Measurements from ENCODE around the gene RNF183. TPM values are rescaled to one million over a fixed set of nuclear protein-coding genes. Genes with fewer than 3 reads are reported as not detected.

The RNF183 gene
- total and polyA plus RNA-seq, 9 of the 15 experiments (the other 6 are each of a cell fraction or from before 2014, with no cell fraction given) = 0.04 to 2.0 (median 0.16) TPM; not detected in 5

GRCh38 chr9:113340011-113340699 lies 37.0 kb upstream of the RNF183 start, which contains the start of gene WDR31 (continued):
- TF ChIP-seq ZNF444 (CRISPR knock-in tag; IDR thresholded peaks at IDR 0.05) = no peak
- TF ChIP-seq TCFL5 (CRISPR knock-in tag; conservative IDR thresholded peaks at IDR 0.05) = no peak
- TF ChIP-seq PBX2 (CRISPR knock-in tag; IDR thresholded peaks at IDR 0.05; ENCODE audit: low read depth) = no peak
- no peak for TF ChIP-seq PBX2 (tag; conservative IDR thresholded peaks at IDR 0.05; ENCODE audit: low read depth)
- TF ChIP-seq SMARCA5 (IDR thresholded peaks at IDR 0.05) = no peak
- TF ChIP-seq TRIM25 (IDR thresholded peaks at IDR 0.05; ENCODE audit: borderline replicate concordance) = no peak
- peak; percentile 97 for TF ChIP-seq XRCC5 (IDR thresholded peaks at IDR 0.05; ENCODE audit: low read depth, low read length)
- TF ChIP-seq POU5F1 (IDR thresholded peaks at IDR 0.05; ENCODE audit: borderline replicate concordance, low read depth, low read length, partially characterized antibody) = no peak
- TF ChIP-seq ZBTB43 (CRISPR knock-in tag; IDR thresholded peaks at IDR 0.05) = no peak
- 0 out of 2 replicates have a peak, but pooled peaks have one; percentile 49 for TF ChIP-seq ZHX1 (conservative IDR thresholded peaks at IDR 0.05; ENCODE audit: low read length)
- TF ChIP-seq TAF7 (tag; IDR thresholded peaks at IDR 0.05) = peak; percentile 68
- no peak for TF ChIP-seq E2F1 (CRISPR knock-in tag; IDR thresholded peaks at IDR 0.05)
- no peak for TF ChIP-seq ZFP30 (CRISPR knock-in tag; IDR thresholded peaks at IDR 0.05; ENCODE audit: borderline replicate concordance)
- TF ChIP-seq ZNF77 (CRISPR knock-in tag; IDR thresholded peaks at IDR 0.05) = no peak
